IMR-90 (cell line): ENCODE results near the gene KCNIP3. TPM values are rescaled to one million over a fixed set of nuclear protein-coding genes. Genes with fewer than 3 reads are reported as not detected.
A peak's percentile ranks its signal among the peaks of the same experiment; 100 is the strongest.

Experiments
- ATAC-seq: fragments of 200-7000 bp; cut with Tn5 transposase; 2 replicates; pipeline ENCODE4 v1.9.1; 2020; ENCODE audit warnings: low read depth, mild to moderate bottlenecking, moderate library complexity
- BruUV-seq: library from RNA; stranded (reverse); fragments of 400-500 nt; replicated peaks from 2 replicates; lab custom pipeline; 2021; lab: Mats Ljungman, UMichigan
- CTCF ChIA-PET: fragments of 300-600 bp; formaldehyde crosslinking; extraction: SDS; loops from one replicate; lab custom pipeline; 2021; ENCODE audit warnings: antibody characterized with exemption; lab: Yijun Ruan, JAX
- POLR2A ChIA-PET: fragments of 300-600 bp; sonication (Branson Sonifier 250); formaldehyde crosslinking; loops from one replicate; lab custom pipeline; 2022; ENCODE audit warnings: antibody characterized with exemption; ENCODE audit not compliant: unreplicated experiment; lab: Charles Lee
- DNase-seq: peaks from one replicate; pipeline ENCODE4 v3.0.0; 2013
- H2AFZ ChIP-seq: replicated peaks from 2 replicates; pipeline ENCODE3; 2013; ENCODE audit warnings: low read length, mild to moderate bottlenecking; ENCODE audit not compliant: poor library complexity
- H2AK5ac ChIP-seq: 2 replicates; pipeline ENCODE4 v1.6.1; 2013; ENCODE audit warnings: low read depth, low read length, inconsistent platforms
- H2AK9ac ChIP-seq: replicated peaks from 2 replicates; pipeline ENCODE3; 2013; ENCODE audit warnings: mild to moderate bottlenecking, low read depth, low read length, moderate library complexity; ENCODE audit not compliant: poor library complexity
- H2BK120ac ChIP-seq: 2 replicates; pipeline ENCODE4 v1.6.1; 2013; ENCODE audit warnings: low read depth, low read length, inconsistent platforms
- H2BK15ac ChIP-seq: 3 replicates; pipeline ENCODE4 v1.6.1; 2013; ENCODE audit warnings: low read depth, low read length, inconsistent platforms
- H2BK20ac ChIP-seq: 2 replicates; pipeline ENCODE4 v1.6.1; 2013; ENCODE audit warnings: low read depth, mild to moderate bottlenecking, inconsistent platforms, low read length, moderate library complexity
- H2BK5ac ChIP-seq: 2 replicates; pipeline ENCODE4 v1.6.1; 2013; ENCODE audit warnings: mild to moderate bottlenecking, low read depth, low read length, inconsistent platforms; ENCODE audit not compliant: poor library complexity, severe bottlenecking
- H3K14ac ChIP-seq: replicated peaks from 2 replicates; pipeline ENCODE4 v1.6.1; 2013; ENCODE audit warnings: low read depth, low read length, inconsistent platforms
- H3K18ac ChIP-seq: 2 replicates; pipeline ENCODE4 v1.6.1; 2013; ENCODE audit warnings: low read depth, low read length, control low read depth
- H3K23ac ChIP-seq: 2 replicates; pipeline ENCODE4 v1.6.1; 2013; ENCODE audit warnings: low read depth, low read length, inconsistent platforms
- H3K27ac ChIP-seq: 2 replicates; pipeline ENCODE4 v1.5.1; 2013; ENCODE audit warnings: mild to moderate bottlenecking, control low read depth, low read length; ENCODE audit not compliant: insufficient read depth
- H3K27me3 ChIP-seq: 2 replicates; pipeline ENCODE4 v1.6.1; 2013; ENCODE audit warnings: low read length; ENCODE audit not compliant: control insufficient read depth, insufficient read depth
- H3K36me3 ChIP-seq: 2 replicates; pipeline ENCODE4 v1.6.1; 2013; ENCODE audit warnings: low read length, mixed read lengths; ENCODE audit not compliant: control insufficient read depth, insufficient read depth
- H3K4ac ChIP-seq: 2 replicates; pipeline ENCODE4 v1.6.1; 2013; ENCODE audit warnings: low read depth, low read length, inconsistent platforms
- H3K4me1 ChIP-seq: 2 replicates; pipeline ENCODE4 v1.6.1; 2013; ENCODE audit warnings: low read length, mixed read lengths; ENCODE audit not compliant: control insufficient read depth, insufficient read depth
- H3K4me2 ChIP-seq: 2 replicates; pipeline ENCODE4 v1.6.1; 2013; ENCODE audit warnings: low read depth, mild to moderate bottlenecking, control low read depth, low read length, moderate library complexity
- H3K4me3 ChIP-seq: 2 replicates; pipeline ENCODE4 v1.5.1; 2013; ENCODE audit warnings: low read depth, mild to moderate bottlenecking, control low read depth, low read length, moderate library complexity; ENCODE audit not compliant: insufficient read depth
- H3K56ac ChIP-seq: 2 replicates; pipeline ENCODE4 v1.6.1; 2013; ENCODE audit warnings: low read length, inconsistent platforms; ENCODE audit not compliant: insufficient read depth; ENCODE audit errors: extremely low read depth
- H3K79me1 ChIP-seq, 2 experiments: 2 replicates each; pipeline ENCODE4 v1.6.1; 2013; ENCODE audit warnings: low read length in 2 of 2, inconsistent platforms in 1 of 2, low read depth in 1 of 2
- H3K9ac ChIP-seq: 2 replicates; pipeline ENCODE4 v1.6.1; 2013; ENCODE audit warnings: low read depth, low read length, control low read depth
- H3K9me1 ChIP-seq: 2 replicates; pipeline ENCODE4 v1.6.1; 2013; ENCODE audit warnings: low read length, inconsistent platforms; ENCODE audit not compliant: insufficient read depth
- H3K9me3 ChIP-seq: 2 replicates; pipeline ENCODE4 v1.6.1; 2013; ENCODE audit warnings: low read length; ENCODE audit not compliant: control insufficient read depth, insufficient read depth
- H4K20me1 ChIP-seq: 2 replicates; pipeline ENCODE4 v1.6.1; 2013; ENCODE audit warnings: low read length, inconsistent platforms; ENCODE audit not compliant: insufficient read depth
- H4K5ac ChIP-seq: 2 replicates; pipeline ENCODE4 v1.6.1; 2013; ENCODE audit warnings: mild to moderate bottlenecking, low read depth, low read length, control low read depth
- H4K8ac ChIP-seq, 2 experiments: 2 replicates each; pipeline ENCODE4 v1.6.1; 2013; ENCODE audit warnings: low read depth in 2 of 2, low read length in 2 of 2, control low read depth in 1 of 2, inconsistent platforms in 1 of 2
- H4K91ac ChIP-seq: 2 replicates; pipeline ENCODE4 v1.6.1; 2013; ENCODE audit warnings: low read depth, low read length, inconsistent platforms; ENCODE audit not compliant: insufficient read depth
- CEBPB ChIP-seq: IDR thresholded peaks from 2 replicates; pipeline ENCODE4 v1.6.1; 2012; ENCODE audit warnings: low read depth, low read length, improper control_type of control experiment
- CHD1 ChIP-seq: IDR thresholded peaks from 2 replicates; pipeline ENCODE4 v1.6.1; 2012; ENCODE audit warnings: low read depth, low read length, improper control_type of control experiment
- MAFK ChIP-seq: IDR thresholded peaks from 2 replicates; pipeline ENCODE4 v1.6.1; 2012; ENCODE audit warnings: low read depth, low read length, improper control_type of control experiment
- MAZ ChIP-seq: IDR thresholded peaks from 2 replicates; pipeline ENCODE4 v1.6.1; 2012; ENCODE audit warnings: low read depth, mild to moderate bottlenecking, low read length, improper control_type of control experiment, moderate library complexity, borderline replicate concordance
- MXI1 ChIP-seq: IDR thresholded peaks from 2 replicates; pipeline ENCODE4 v1.6.1; 2012; ENCODE audit warnings: low read depth, mild to moderate bottlenecking, low read length, moderate library complexity, borderline replicate concordance
- NFE2L2 ChIP-seq: fragments of 150-350 bp; IDR thresholded peaks from 2 replicates; pipeline ENCODE4 v1.6.1; 2016; ENCODE audit warnings: low read depth, mild to moderate bottlenecking, low read length
- POLR2A ChIP-seq: IDR thresholded peaks from 2 replicates; pipeline ENCODE4 v1.6.1; 2012; ENCODE audit warnings: mild to moderate bottlenecking, low read depth, low read length
- RAD21 ChIP-seq: IDR thresholded peaks from 2 replicates; pipeline ENCODE4 v1.6.1; 2012; ENCODE audit warnings: low read length, improper control_type of control experiment
- RCOR1 ChIP-seq: IDR thresholded peaks from 2 replicates; pipeline ENCODE4 v1.6.1; 2012; ENCODE audit warnings: mild to moderate bottlenecking, low read length, improper control_type of control experiment; ENCODE audit not compliant: insufficient replicate concordance
- WGBS, 2 experiments: methylation state at CpG; one replicate each; pipeline versions ENCODE4 v1.1.5 to v1.1.7; 2013; ENCODE audit warnings: missing lambda C conversion rate in 2 of 2; ENCODE audit not compliant: insufficient read length in 1 of 2; ENCODE audit errors: extremely low coverage in 2 of 2; 5-methylcytosine and 5-hydroxymethylcytosine counted together
- dilution Hi-C: fragments of 300-500 bp; cut with HindIII; formaldehyde crosslinking; loops from one replicate; pipeline ENCODE4 v1.14.3; 2018; ENCODE audit warnings: low sequenced_read_pairs; ENCODE audit not compliant: unreplicated experiment
- in situ Hi-C: fragments of 300-500 bp; cut with MboI; formaldehyde crosslinking; loops from 3 replicates; pipeline ENCODE4 v1.14.3; 2019; ENCODE audit warnings: low sequenced_read_pairs, inconsistent platforms, mixed read lengths
- intact Hi-C: fragments of 100-400 bp; cut with micrococcal nuclease; formaldehyde crosslinking; loops from 2 replicates; pipeline ENCODE4 v1.10.0; 2022
- polyA plus RNA-seq, 3 experiments: library from polyadenylated mRNA; depleted of rRNA; stranded (reverse); fragments of >200 nt; gene quantifications; 2 replicates each; pipeline ENCODE4 v1.2.3, GENCODE V29; 2012; ENCODE audit warnings: low replicate concordance in 1 of 3
- total RNA-seq: library from RNA; depleted of rRNA; stranded (reverse); fragments of >200 nt; gene quantifications from 2 replicates; pipeline ENCODE4 v1.2.3, GENCODE V29; 2012
- TF ChIP-seq, protein P1 (sequence below): conservative IDR thresholded peaks from 2 replicates; pipeline ENCODE4 v1.5.1; 2012; ENCODE audit warnings: mild to moderate bottlenecking, low read depth, low read length, improper control_type of control experiment
- TF ChIP-seq, protein P2 (sequence below): fragments of 150-350 bp; IDR thresholded peaks from 2 replicates; pipeline ENCODE4 v1.6.1; 2016; ENCODE audit warnings: low read depth, mild to moderate bottlenecking, low read length, moderate library complexity, borderline replicate concordance
- TF ChIP-seq, protein P3 (sequence below): fragments of 150-350 bp; IDR thresholded peaks from 2 replicates; pipeline ENCODE4 v1.6.1; 2017; ENCODE audit warnings: mild to moderate bottlenecking, antibody characterized with exemption, low read length, low read depth

The KCNIP3 gene
- total and polyA plus RNA-seq, 2 of the 4 experiments (the other 2 are of a cell fraction), result 0.72 to 1.4 TPM

DNA sequence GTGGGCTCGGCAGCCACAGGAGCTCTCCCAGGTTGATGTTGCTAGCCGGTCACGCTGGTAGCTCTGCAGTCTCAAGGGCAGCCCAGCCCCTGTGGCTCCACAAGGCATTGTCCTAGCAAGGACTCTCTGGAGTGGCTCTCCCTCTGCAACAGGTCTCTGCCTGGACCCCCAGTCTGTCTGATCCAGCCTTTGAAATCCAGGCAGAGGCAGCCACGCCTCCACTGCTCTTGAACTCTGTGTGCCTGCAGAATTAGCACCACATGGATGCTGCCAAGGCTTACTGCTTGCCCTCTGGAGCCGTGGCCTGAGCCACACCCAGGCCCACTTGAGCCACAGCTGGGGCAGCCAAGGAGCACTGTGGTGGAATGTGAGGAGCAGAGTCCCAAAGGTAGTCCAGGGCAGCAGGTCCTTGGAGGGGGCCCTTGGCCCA, 62.4 kb downstream of the KCNIP3 start:
- Histone ChIP-seq H2BK20ac (no peak overlapping the region), H3K4me3 (no peak overlapping the region), H3K27me3 (peaks cover 2% of the 10 kb centered on the region; the same call in 1 of the 2 replicates), H3K56ac (no peak overlapping the region), H4K91ac (no peak overlapping the region), H2BK120ac (no peak overlapping the region), H4K5ac (no peak overlapping the region), H3K27ac (no peak overlapping the region), H2BK5ac (no peak overlapping the region), H3K4me1 (peaks cover 5% of the 10 kb centered on the region; the same call in 1 of the 2 replicates), H3K9me1 (no peaks in the 10 kb centered on the region), H4K20me1 (no peaks in the 10 kb centered on the region), H2AK5ac (no peak overlapping the region), H3K14ac (no peak overlapping the region), H3K4ac (no peak overlapping the region), H3K9ac (no peak overlapping the region), H3K23ac (no peak overlapping the region), H2AFZ (no peak overlapping the region), H3K79me1 (no peaks in the 10 kb centered on the region), H2BK15ac (no peak overlapping the region), H3K9me3 (peaks cover 4% of the 10 kb centered on the region), H3K18ac (no peak overlapping the region), H3K4me2 (no peak overlapping the region; the same call in 1 of the 2 replicates), H2AK9ac (no peak overlapping the region), H3K36me3 (no peaks in the 10 kb centered on the region), H4K8ac (no peak overlapping the region)
- POLR2A ChIA-PET, result no interaction called here
- dilution Hi-C loops (no loop called here), intact Hi-C loops (no loop called here), in situ Hi-C loops (no loop called here)
- BruUV-seq, result no TSS peak
- DNase-seq, result no peak
- CTCF ChIA-PET, result interaction anchor here (0.6 to 1.0 kb wide), 2 partner anchors 11 to 14 kb away, joined by 3 to 5 read pairs; no protein-coding TSS in a partner anchor
- WGBS, 2 experiments, result 83% methylated on average over 4 of the region's 5 CpGs; no CpG with 5 or more reads in 1 of the 2 experiments
- TF ChIP-seq POLR2A (no peak), MAZ (no peak), NFE2L2 (no peak), RCOR1 (no peak), RAD21 (no peak), CHD1 (no peak), MAFK (no peak), MXI1 (no peak), CEBPB (no peak)
- TF ChIP-seq, protein P1, sequence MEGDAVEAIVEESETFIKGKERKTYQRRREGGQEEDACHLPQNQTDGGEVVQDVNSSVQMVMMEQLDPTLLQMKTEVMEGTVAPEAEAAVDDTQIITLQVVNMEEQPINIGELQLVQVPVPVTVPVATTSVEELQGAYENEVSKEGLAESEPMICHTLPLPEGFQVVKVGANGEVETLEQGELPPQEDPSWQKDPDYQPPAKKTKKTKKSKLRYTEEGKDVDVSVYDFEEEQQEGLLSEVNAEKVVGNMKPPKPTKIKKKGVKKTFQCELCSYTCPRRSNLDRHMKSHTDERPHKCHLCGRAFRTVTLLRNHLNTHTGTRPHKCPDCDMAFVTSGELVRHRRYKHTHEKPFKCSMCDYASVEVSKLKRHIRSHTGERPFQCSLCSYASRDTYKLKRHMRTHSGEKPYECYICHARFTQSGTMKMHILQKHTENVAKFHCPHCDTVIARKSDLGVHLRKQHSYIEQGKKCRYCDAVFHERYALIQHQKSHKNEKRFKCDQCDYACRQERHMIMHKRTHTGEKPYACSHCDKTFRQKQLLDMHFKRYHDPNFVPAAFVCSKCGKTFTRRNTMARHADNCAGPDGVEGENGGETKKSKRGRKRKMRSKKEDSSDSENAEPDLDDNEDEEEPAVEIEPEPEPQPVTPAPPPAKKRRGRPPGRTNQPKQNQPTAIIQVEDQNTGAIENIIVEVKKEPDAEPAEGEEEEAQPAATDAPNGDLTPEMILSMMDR, result no peak
- TF ChIP-seq, protein P2, sequence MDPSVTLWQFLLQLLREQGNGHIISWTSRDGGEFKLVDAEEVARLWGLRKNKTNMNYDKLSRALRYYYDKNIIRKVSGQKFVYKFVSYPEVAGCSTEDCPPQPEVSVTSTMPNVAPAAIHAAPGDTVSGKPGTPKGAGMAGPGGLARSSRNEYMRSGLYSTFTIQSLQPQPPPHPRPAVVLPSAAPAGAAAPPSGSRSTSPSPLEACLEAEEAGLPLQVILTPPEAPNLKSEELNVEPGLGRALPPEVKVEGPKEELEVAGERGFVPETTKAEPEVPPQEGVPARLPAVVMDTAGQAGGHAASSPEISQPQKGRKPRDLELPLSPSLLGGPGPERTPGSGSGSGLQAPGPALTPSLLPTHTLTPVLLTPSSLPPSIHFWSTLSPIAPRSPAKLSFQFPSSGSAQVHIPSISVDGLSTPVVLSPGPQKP, result no peak
- TF ChIP-seq, protein P3, sequence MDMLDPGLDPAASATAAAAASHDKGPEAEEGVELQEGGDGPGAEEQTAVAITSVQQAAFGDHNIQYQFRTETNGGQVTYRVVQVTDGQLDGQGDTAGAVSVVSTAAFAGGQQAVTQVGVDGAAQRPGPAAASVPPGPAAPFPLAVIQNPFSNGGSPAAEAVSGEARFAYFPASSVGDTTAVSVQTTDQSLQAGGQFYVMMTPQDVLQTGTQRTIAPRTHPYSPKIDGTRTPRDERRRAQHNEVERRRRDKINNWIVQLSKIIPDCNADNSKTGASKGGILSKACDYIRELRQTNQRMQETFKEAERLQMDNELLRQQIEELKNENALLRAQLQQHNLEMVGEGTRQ, result no peak
- ATAC-seq, result peak; percentile 30; the same call in 1 of the 2 replicates
